Ovary (tissue), 9 donors: ENCODE measurements around the gene EMILIN3. TPM values are rescaled to one million over a fixed set of nuclear protein-coding genes. Genes with fewer than 3 reads are reported as not detected.
A peak's percentile ranks its signal among the peaks of the same experiment; 100 is the strongest.

Experiments used
- DNase-seq, 5 donors: peaks; one replicate each; pipeline ENCODE4 v3.0.0-alpha.2; 2019 to 2020
- H3K27ac ChIP-seq, 2 donors: fragments of 200-600 bp; one replicate each; pipeline versions ENCODE4 v1.5.1 to v1.8.0; 2019 to 2022
- H3K27me3 ChIP-seq: fragments of 200-600 bp; one replicate; pipeline ENCODE4 v1.8.0; 2022
- H3K36me3 ChIP-seq: fragments of 200-600 bp; sonication (generic); one replicate; pipeline ENCODE4 v1.5.1; 2019
- H3K4me1 ChIP-seq: one replicate; pipeline ENCODE4 v1.8.1; 2013; ENCODE audit warnings: mild to moderate bottlenecking, moderate library complexity; ENCODE audit not compliant: insufficient read depth
- H3K4me3 ChIP-seq: fragments of 200-600 bp; sonication (generic); one replicate; pipeline ENCODE4 v1.5.1; 2017
- H3K9me3 ChIP-seq, 2 donors: fragments of 200-600 bp in 1 of 2; sonication (generic) in 1 of 2; one replicate each; pipeline versions ENCODE4 v1.5.1 to v1.8.1; 2013 to 2019; ENCODE audit warnings: mild to moderate bottlenecking in 1 of 2, moderate library complexity in 1 of 2
- EP300 ChIP-seq: sonication (generic); formaldehyde crosslinking; IDR thresholded peaks from one replicate; pipeline ENCODE4 v1.6.1; 2017; ENCODE audit warnings: antibody characterized with exemption
- POLR2A ChIP-seq: fragments of 450-650 bp; IDR thresholded peaks from one replicate; pipeline ENCODE4 v1.6.1; 2017; ENCODE audit warnings: antibody characterized with exemption, mild to moderate bottlenecking, moderate library complexity
- WGBS, 3 donors: extraction: QIAGEN DNeasy Blood & Tissue Kit in 1 of 3; methylation state at CpG; one replicate each; pipeline versions ENCODE4 v1.1.5 to v1.1.7; 2013 to 2017; 5-methylcytosine and 5-hydroxymethylcytosine counted together
- intact Hi-C, 4 donors: fragments of 100-400 bp; cut with DNase I; formaldehyde crosslinking; loops; one replicate each; pipeline versions ENCODE4 v1.11.0 to v1.15.1; 2022 to 2023
- polyA plus RNA-seq, 2 donors: library from polyadenylated mRNA; stranded (reverse); fragments of 200-250 nt in 1 of 2; fragments of 350-450 nt in 1 of 2; fragmentation: Illumina TruSeq in 1 of 2; extraction: RNeasy Lipid Tissue Mini Kit (QIAGEN cat#74804) in 1 of 2; gene quantifications; one replicate each; pipeline ENCODE4 v1.2.3, GENCODE V29; 2013 to 2014
- total RNA-seq, 7 donors: library from RNA; depleted of rRNA in 2 of 7; stranded (reverse); fragments of >200 nt in 2 of 7; fragmentation: NEBNext Ultra II Directional in 3 of 7; extraction: Animal tissue kit (Norgen Biotek cat#: 25700) in 3 of 7; gene quantifications; one replicate each; pipeline versions ENCODE4 v1.1.0 to v1.2.4, GENCODE V29; 2016 to 2023
- TF ChIP-seq, protein P1 (sequence below), 3 donors: fragments of 450-650 bp in 2 of 3; fragments of 200-600 bp in 1 of 3; IDR thresholded peaks; one replicate each; pipeline versions ENCODE4 v1.5.1 to v1.8.0; 2016 to 2022; ENCODE audit warnings: antibody characterized with exemption in 3 of 3, mild to moderate bottlenecking in 1 of 3
- donor health status: DM: no; HTN: no; CAD: no; lungs with moderate emphysema.
- donor health status: DM: no; HTN: no; CAD: no.
- donor health status: Bipolar disorder and iron deficiency.
- donor health status: DM: yes; HTN: yes; CAD: no.
- donor health status: DM: no; HTN: no; CAD: no.
- donor health status: DM: yes; HTN: yes; CAD: no.

Gene EMILIN3
- total and polyA plus RNA-seq, 9 donors = 1.5 to 33.5 (median 7.0) TPM

DNA sequence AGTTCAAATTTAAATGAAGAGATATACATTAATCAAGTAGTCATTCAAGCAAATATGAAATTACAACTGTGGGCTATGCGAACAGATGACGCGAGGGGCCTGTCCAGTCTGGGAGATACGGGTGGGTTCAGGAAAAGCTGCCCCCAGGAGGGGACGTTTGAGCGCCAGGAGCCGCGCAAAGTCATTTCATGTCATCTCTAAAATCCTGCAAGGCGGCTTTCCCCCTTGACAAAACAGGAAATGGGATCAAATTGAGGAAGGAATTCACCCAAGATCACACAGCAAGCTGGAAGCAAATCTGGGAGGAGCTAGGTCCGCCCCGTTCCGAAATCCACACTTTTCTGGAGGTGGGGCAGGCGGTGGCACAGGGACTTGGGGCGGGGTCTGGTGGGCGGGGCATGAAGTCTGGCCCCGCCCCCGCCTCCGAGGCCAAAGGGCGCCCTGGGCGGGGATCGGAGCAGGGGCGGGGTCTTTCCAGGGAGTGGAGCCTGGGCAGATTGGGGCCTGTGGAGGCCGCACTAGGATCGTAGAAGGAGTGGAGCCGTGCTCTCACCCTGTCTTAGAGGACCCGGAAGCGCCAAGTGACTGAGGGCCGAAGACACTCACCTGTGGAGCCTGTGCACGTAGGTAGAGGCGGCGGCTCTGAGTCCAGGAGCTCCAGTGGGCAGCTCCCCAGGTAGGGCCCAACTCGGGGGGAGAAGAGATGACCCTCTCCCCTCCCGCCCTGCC, 26.1 kb downstream of the EMILIN3 start, which contains the start of gene LPIN3:
Gene LPIN3, plus strand, starts transcription at position 495 of the 729 bp plus-strand sequence. CDS start 4,983 bp downstream, outside the sequence.
- no peaks in the 10 kb centered on the region for H3K9me3 ChIP-seq
- no peaks in the 10 kb centered on the region for H3K36me3 ChIP-seq
- TF ChIP-seq EP300 (no peak), POLR2A (peak; percentile 2)
- TF ChIP-seq, protein P1, sequence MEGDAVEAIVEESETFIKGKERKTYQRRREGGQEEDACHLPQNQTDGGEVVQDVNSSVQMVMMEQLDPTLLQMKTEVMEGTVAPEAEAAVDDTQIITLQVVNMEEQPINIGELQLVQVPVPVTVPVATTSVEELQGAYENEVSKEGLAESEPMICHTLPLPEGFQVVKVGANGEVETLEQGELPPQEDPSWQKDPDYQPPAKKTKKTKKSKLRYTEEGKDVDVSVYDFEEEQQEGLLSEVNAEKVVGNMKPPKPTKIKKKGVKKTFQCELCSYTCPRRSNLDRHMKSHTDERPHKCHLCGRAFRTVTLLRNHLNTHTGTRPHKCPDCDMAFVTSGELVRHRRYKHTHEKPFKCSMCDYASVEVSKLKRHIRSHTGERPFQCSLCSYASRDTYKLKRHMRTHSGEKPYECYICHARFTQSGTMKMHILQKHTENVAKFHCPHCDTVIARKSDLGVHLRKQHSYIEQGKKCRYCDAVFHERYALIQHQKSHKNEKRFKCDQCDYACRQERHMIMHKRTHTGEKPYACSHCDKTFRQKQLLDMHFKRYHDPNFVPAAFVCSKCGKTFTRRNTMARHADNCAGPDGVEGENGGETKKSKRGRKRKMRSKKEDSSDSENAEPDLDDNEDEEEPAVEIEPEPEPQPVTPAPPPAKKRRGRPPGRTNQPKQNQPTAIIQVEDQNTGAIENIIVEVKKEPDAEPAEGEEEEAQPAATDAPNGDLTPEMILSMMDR (IDR thresholded peaks at IDR 0.05) = no peak
- H3K27ac ChIP-seq = peak within 1 kb of the TSS; percentile 10 to 55
- intact Hi-C loops = loop anchor here in 3 of 4 donors (1.0 to 10.0 kb wide), 5 partner anchors 67 to 466 kb away; no protein-coding TSS in a partner anchor
- peak within 1 kb of the TSS; percentile 45 for H3K4me3 ChIP-seq
- H3K4me1 ChIP-seq = peaks cover 1% of the 10 kb centered on the region
- WGBS, 3 donors = 7 to 10% (median 10%) methylated on average over 33 of the region's 33 CpGs
- no peaks in the 10 kb centered on the region for H3K27me3 ChIP-seq
- DNase-seq = peak; percentile 89 to 97 (median 91)

- WGBS, 3 donors = 7 to 10% (median 8%) methylated on average over 25 of the region's 25 CpGs
- no peaks in the 10 kb centered on the region for H3K27me3 ChIP-seq
- H3K36me3 ChIP-seq = no peaks in the 10 kb centered on the region
- H3K4me3 ChIP-seq = peak overlapping the region; percentile 45
- peaks cover 2% of the 10 kb centered on the region for H3K4me1 ChIP-seq
- no peak for TF ChIP-seq EP300
- TF ChIP-seq, protein P1 (IDR thresholded peaks at IDR 0.05) = peak; percentile 99
- TF ChIP-seq POLR2A = peak; percentile 11
- no peak overlapping the region for H3K27ac ChIP-seq
- intact Hi-C loops = loop anchor here (1.0 to 10.0 kb wide), 8 partner anchors 67 to 465 kb away; no protein-coding TSS in a partner anchor
- no peaks in the 10 kb centered on the region for H3K9me3 ChIP-seq
- peak; percentile 78 to 90 (median 86) for DNase-seq
Measured at GRCh38 chr20:41339957-41340326, 26.7 kb downstream of the EMILIN3 start.

- Histone ChIP-seq H3K4me1 (peaks cover 6% of the 10 kb centered on the region), H3K4me3 (no peak overlapping the region)
- intact Hi-C loops = loop anchor here (5.0 to 10.0 kb wide), 2 partner anchors 90 to 92 kb away; no protein-coding TSS in a partner anchor
Measured at GRCh38 chr20:41336711-41337492, 29.7 kb downstream of the EMILIN3 start.

DNA sequence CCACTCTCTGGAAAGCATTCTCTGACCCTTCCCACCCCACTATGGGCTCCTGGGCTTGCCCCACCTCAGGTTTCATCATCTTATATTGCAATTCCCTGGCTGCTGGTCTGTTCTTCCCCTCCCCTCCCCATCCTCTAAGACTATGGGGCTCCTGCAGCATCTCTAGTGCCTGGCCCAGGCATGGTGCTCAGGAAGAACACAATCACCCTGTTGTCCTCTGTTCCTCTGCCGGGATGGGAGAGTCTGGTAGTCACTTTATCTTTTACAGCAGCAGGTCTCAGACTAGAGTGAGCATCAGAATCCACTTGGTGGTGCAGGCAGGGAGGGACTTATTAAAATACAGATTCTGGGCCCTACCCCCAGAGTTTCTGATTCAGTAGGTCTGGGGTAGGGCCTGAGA, 31.0 kb downstream of the EMILIN3 start:
- intact Hi-C loops = loop anchor here (5.0 to 10.0 kb wide), 2 partner anchors 88 to 91 kb away; no protein-coding TSS in a partner anchor
- no peaks in the 10 kb centered on the region for H3K36me3 ChIP-seq
- TF ChIP-seq POLR2A (no peak), EP300 (no peak)
- TF ChIP-seq, protein P1 (IDR thresholded peaks at IDR 0.05) = no peak
- no peak overlapping the region for H3K27ac ChIP-seq
- no peak overlapping the region for H3K4me3 ChIP-seq
- no peak for DNase-seq
- no peaks in the 10 kb centered on the region for H3K27me3 ChIP-seq
- WGBS, 3 donors = 82 to 100% (median 89%) methylated on average over 1 of the region's 1 CpG
- peaks cover 5% of the 10 kb centered on the region for H3K4me1 ChIP-seq
- H3K9me3 ChIP-seq = no peaks in the 10 kb centered on the region

More at GRCh38 chr20:41336711-41337492, 29.7 kb downstream of the EMILIN3 start:
- WGBS, 3 donors = 88 to 89% (median 88%) methylated on average over 4 of the region's 4 CpGs
- no peaks in the 10 kb centered on the region for H3K9me3 ChIP-seq
- no peak for DNase-seq
- TF ChIP-seq EP300 (no peak), POLR2A (no peak)
- TF ChIP-seq, protein P1 (IDR thresholded peaks at IDR 0.05) = no peak
- H3K27me3 ChIP-seq = no peaks in the 10 kb centered on the region
- no peaks in the 10 kb centered on the region for H3K36me3 ChIP-seq
- H3K27ac ChIP-seq = no peak overlapping the region
